Measurements from ENCODE around the gene MAP2K5. TPM values are rescaled to one million over a fixed set of nuclear protein-coding genes. Genes with fewer than 3 reads are reported as not detected.

MAP2K5 gene
- total RNA-seq, 4 donors from 2014 or later: 7.7 to 15.1 (median 12.0) TPM

GRCh38 chr15:67685716-67686115, 143.2 kb downstream of the MAP2K5 start:
- no peaks in the 10 kb centered on the region for H3K27me3 ChIP-seq
- ATAC-seq: no peak
- WGBS, 2 donors (ENCODE audit: low coverage in 1 of 2): 92 to 95% methylated on average over 2 of the region's 2 CpGs
- peaks cover 0 to 7% of the 10 kb centered on the region in 2 donors for H3K36me3 ChIP-seq
- H3K27ac ChIP-seq: no peak overlapping the region
- H3K9me3 ChIP-seq: peaks cover 0 to 25% (median 0%) of the 10 kb centered on the region in 3 donors
- TF ChIP-seq EP300 (IDR thresholded peaks at IDR 0.05) (no peak), CTCF (IDR thresholded peaks at IDR 0.05) (no peak), POLR2AphosphoS5 (IDR thresholded peaks at IDR 0.05) (no peak), POLR2A (IDR thresholded peaks at IDR 0.05) (no peak)
- no peaks in the 10 kb centered on the region for H3K4me1 ChIP-seq
- no peak overlapping the region for H3K4me3 ChIP-seq

GRCh38 chr15:67690936-67691335, 148.4 kb downstream of the MAP2K5 start:
- Histone ChIP-seq H3K4me3 (no peak overlapping the region), H3K9me3 (peaks cover 0 to under 1% (median 0%) of the 10 kb centered on the region in 3 donors), H3K27me3 (no peaks in the 10 kb centered on the region), H3K27ac (no peak overlapping the region), H3K4me1 (no peaks in the 10 kb centered on the region), H3K36me3 (no peaks in the 10 kb centered on the region)
- TF ChIP-seq CTCF (IDR thresholded peaks at IDR 0.05) (no peak), POLR2AphosphoS5 (IDR thresholded peaks at IDR 0.05) (no peak), EP300 (IDR thresholded peaks at IDR 0.05) (no peak), POLR2A (IDR thresholded peaks at IDR 0.05) (no peak)
- ATAC-seq: no peak
- 82 to 95% methylated on average over 2 to 3 of the region's 3 CpGs for WGBS, 2 donors (ENCODE audit: low coverage in 1 of 2)

GRCh38 chr15:67691450-67691849, 148.9 kb downstream of the MAP2K5 start:
- no peak for ATAC-seq
- Histone ChIP-seq H3K9me3 (no peaks in the 10 kb centered on the region), H3K27ac (no peak overlapping the region), H3K4me1 (no peaks in the 10 kb centered on the region), H3K4me3 (no peak overlapping the region), H3K27me3 (no peaks in the 10 kb centered on the region), H3K36me3 (no peaks in the 10 kb centered on the region)
- TF ChIP-seq EP300 (IDR thresholded peaks at IDR 0.05) (no peak), POLR2A (IDR thresholded peaks at IDR 0.05) (no peak), POLR2AphosphoS5 (IDR thresholded peaks at IDR 0.05) (no peak), CTCF (IDR thresholded peaks at IDR 0.05) (no peak)
- 58 to 87% methylated on average over 4 of the region's 4 CpGs for WGBS, 2 donors (ENCODE audit: low coverage in 1 of 2)

GRCh38 chr15:67692573-67692972, 150.1 kb downstream of the MAP2K5 start:
- no peak overlapping the region for H3K27ac ChIP-seq
- H3K9me3 ChIP-seq: no peaks in the 10 kb centered on the region
- no peak for TF ChIP-seq EP300 (IDR thresholded peaks at IDR 0.05)
- no peak for TF ChIP-seq POLR2A (IDR thresholded peaks at IDR 0.05)
- no peak for TF ChIP-seq CTCF (IDR thresholded peaks at IDR 0.05)
- no peak for TF ChIP-seq POLR2AphosphoS5 (IDR thresholded peaks at IDR 0.05)
- no peaks in the 10 kb centered on the region for H3K4me1 ChIP-seq
- WGBS, 2 donors (ENCODE audit: low coverage in 1 of 2): 82 to 86% methylated on average over 3 of the region's 3 CpGs
- no peak overlapping the region for H3K4me3 ChIP-seq
- no peak for ATAC-seq
- H3K27me3 ChIP-seq: no peaks in the 10 kb centered on the region
- no peaks in the 10 kb centered on the region for H3K36me3 ChIP-seq

- no peak for TF ChIP-seq POLR2AphosphoS5 (IDR thresholded peaks at IDR 0.05)
- TF ChIP-seq EP300 (IDR thresholded peaks at IDR 0.05): no peak
- no peak overlapping the region for H3K27ac ChIP-seq
- ATAC-seq: no peak
- 100% methylated on average over 1 of the region's 1 CpG for WGBS, 2 donors (ENCODE audit: low coverage in 1 of 2)
- no peaks in the 10 kb centered on the region for H3K27me3 ChIP-seq
- no peaks in the 10 kb centered on the region for H3K4me1 ChIP-seq
- H3K4me3 ChIP-seq: no peak overlapping the region
- peaks cover 0 to 3% (median 0%) of the 10 kb centered on the region in 3 donors for H3K9me3 ChIP-seq
- peaks cover 0 to 9% of the 10 kb centered on the region in 2 donors for H3K36me3 ChIP-seq
These were observed 153.6 kb downstream of the MAP2K5 start for GRCh38 chr15:67696087-67696486.
